CD4-positive, alpha-beta T cell (primary cell): ENCODE results near the gene BGN. TPM values are rescaled to one million over a fixed set of nuclear protein-coding genes. Genes with fewer than 3 reads are reported as not detected.

Source experiments
- ATAC-seq: fragments of 200-7000 bp; cut with Tn5 transposase; one replicate; pipeline ENCODE4 v1.10.0; 2022; ENCODE audit warnings: mild to moderate bottlenecking; ENCODE audit not compliant: poor library complexity
- CTCF ChIA-PET: fragments of 350-600 bp; sonication (Branson Sonifier 250); formaldehyde crosslinking; loops from one replicate; lab custom pipeline; 2021; ENCODE audit warnings: antibody characterized with exemption, inconsistent platforms; lab: Charles Lee
- POLR2A ChIA-PET: fragments of 350-600 bp; sonication (Branson Sonifier 250); formaldehyde crosslinking; loops from one replicate; lab custom pipeline; 2021; ENCODE audit warnings: antibody characterized with exemption, inconsistent platforms; lab: Charles Lee
- DNase-seq, 14 experiments: peaks; one replicate each; pipeline ENCODE4 v3.0.0-alpha.2; 2013 to 2020; ENCODE audit warnings: mixed read lengths in 2 of 14
- H3K27ac ChIP-seq, 2 donors: one replicate each; pipeline versions ENCODE4 v1.5.1 to v1.7.0; 2013; ENCODE audit warnings: low read length in 2 of 2, low read depth in 1 of 2, mild to moderate bottlenecking in 1 of 2
- H3K27me3 ChIP-seq, 2 experiments: 1 replicate in 1 of 2; 2 replicates in 1 of 2; pipeline versions ENCODE4 v1.6.1 to v1.7.0; 2013; ENCODE audit warnings: low read length in 2 of 2, control low read depth in 1 of 2, mild to moderate bottlenecking in 1 of 2, moderate library complexity in 1 of 2; ENCODE audit not compliant: insufficient read depth in 2 of 2, control insufficient read depth in 1 of 2
- H3K36me3 ChIP-seq: one replicate; pipeline ENCODE4 v1.6.1; 2013; ENCODE audit warnings: low read length, control low read depth; ENCODE audit not compliant: insufficient read depth
- H3K4me1 ChIP-seq: one replicate; pipeline ENCODE4 v1.6.1; 2013; ENCODE audit warnings: low read length, control low read depth; ENCODE audit not compliant: insufficient read depth
- H3K4me3 ChIP-seq: one replicate; pipeline ENCODE4 v1.5.1; 2013; ENCODE audit warnings: mild to moderate bottlenecking, low read length, moderate library complexity
- H3K9me3 ChIP-seq, 2 experiments: 1 replicate in 1 of 2; 2 replicates in 1 of 2; pipeline versions ENCODE4 v1.6.1 to v1.7.0; 2013; ENCODE audit warnings: low read length in 2 of 2, mild to moderate bottlenecking in 2 of 2, control low read depth in 1 of 2, moderate library complexity in 1 of 2; ENCODE audit not compliant: control insufficient read depth in 1 of 2, insufficient read depth in 1 of 2
- H3K27ac Mint-ChIP-seq: one replicate; pipeline ENCODE4 v1.8.0; 2020; ENCODE audit warnings: mixed read lengths
- H3K27me3 Mint-ChIP-seq: one replicate; pipeline ENCODE4 v1.8.0; 2021; ENCODE audit warnings: mixed read lengths
- H3K36me3 Mint-ChIP-seq: one replicate; pipeline ENCODE4 v1.8.0; 2021; ENCODE audit warnings: low read depth, mixed read lengths
- H3K4me1 Mint-ChIP-seq: one replicate; pipeline ENCODE4 v1.8.0; 2021; ENCODE audit warnings: low read depth, mixed read lengths
- H3K4me3 Mint-ChIP-seq: one replicate; pipeline ENCODE4 v1.8.0; 2020; ENCODE audit warnings: mild to moderate bottlenecking, mixed read lengths
- H3K9me3 Mint-ChIP-seq: one replicate; pipeline ENCODE4 v1.8.0; 2020; ENCODE audit warnings: mixed read lengths
- CTCF ChIP-seq: fragments of 200-600 bp; IDR thresholded peaks from one replicate; pipeline ENCODE4 v1.8.0; 2022; ENCODE audit warnings: antibody characterized with exemption, mild to moderate bottlenecking
- intact Hi-C, 2 experiments: fragments of 100-400 bp; cut with DNase I in 1 of 2; cut with micrococcal nuclease in 1 of 2; formaldehyde crosslinking; loops; one replicate each; pipeline versions ENCODE4 v1.15.1 to v1.9.0; 2023 to 2025; cut with DNase I, micrococcal nuclease
- total RNA-seq, 174 experiments: library from RNA in 2 of 174; stranded (reverse) in 2 of 174; gene quantifications; one replicate each; pipeline ENCODE4 v1.2.3 and lab custom pipeline; 2021 to 2026

Gene BGN
- total RNA-seq, 2 experiments from 2014 or later = not detected

- Histone ChIP-seq H3K36me3 (no peaks in the 10 kb centered on the region), H3K9me3 (peaks cover 0 to 4% of the 10 kb centered on the region in 2 experiments), H3K4me3 (no peak overlapping the region), H3K27ac (no peak overlapping the region), H3K27me3 (peaks cover 2 to 5% of the 10 kb centered on the region in 2 experiments), H3K4me1 (no peaks in the 10 kb centered on the region)
- no peaks in the 10 kb centered on the region for H3K4me1 Mint-ChIP-seq
- no peak for ATAC-seq
- DNase-seq = no peak
- H3K36me3 Mint-ChIP-seq = no peaks in the 10 kb centered on the region
- H3K27ac Mint-ChIP-seq = no peak overlapping the region
- ChIA-PET CTCF (no interaction called here), POLR2A (no interaction called here)
- intact Hi-C loops = no loop called here
- no peaks in the 10 kb centered on the region for H3K9me3 Mint-ChIP-seq
- no peak overlapping the region for H3K4me3 Mint-ChIP-seq
- no peaks in the 10 kb centered on the region for H3K27me3 Mint-ChIP-seq
- no peak for TF ChIP-seq CTCF
These were observed 1.8 kb downstream of the BGN start for GRCh38 chrX:153496590-153496959.

GRCh38 chrX:153498453-153498852, 3.7 kb downstream of the BGN start:
- CTCF ChIA-PET = no interaction called here
- no peaks in the 10 kb centered on the region for H3K4me1 ChIP-seq

GRCh38 chrX:153499341-153499740, 4.6 kb downstream of the BGN start:
- H3K4me3 ChIP-seq = no peak overlapping the region
- DNase-seq (no peak), ATAC-seq (no peak)
- H3K27ac Mint-ChIP-seq = no peak overlapping the region
- no peaks in the 10 kb centered on the region for H3K27me3 Mint-ChIP-seq
- H3K4me1 ChIP-seq = no peaks in the 10 kb centered on the region
- no peak for TF ChIP-seq CTCF
- no peaks in the 10 kb centered on the region for H3K36me3 ChIP-seq
- H3K4me1 Mint-ChIP-seq = no peaks in the 10 kb centered on the region
- H3K9me3 Mint-ChIP-seq = no peaks in the 10 kb centered on the region
- H3K4me3 Mint-ChIP-seq = no peak overlapping the region
- H3K27ac ChIP-seq = no peak overlapping the region
- ChIA-PET POLR2A (no interaction called here), CTCF (no interaction called here)
- peaks cover 2 to 5% of the 10 kb centered on the region in 2 experiments for H3K27me3 ChIP-seq
- intact Hi-C loops = no loop called here
- H3K36me3 Mint-ChIP-seq = no peaks in the 10 kb centered on the region
- H3K9me3 ChIP-seq = peaks cover 0 to 4% of the 10 kb centered on the region in 2 experiments

More at GRCh38 chrX:153498453-153498852, 3.7 kb downstream of the BGN start:
- H3K4me3 Mint-ChIP-seq = no peak overlapping the region
- H3K9me3 ChIP-seq = peaks cover 0 to 4% of the 10 kb centered on the region in 2 experiments
- H3K36me3 ChIP-seq = no peaks in the 10 kb centered on the region
- H3K27ac Mint-ChIP-seq = no peak overlapping the region
- no peak for TF ChIP-seq CTCF
- H3K27me3 Mint-ChIP-seq = no peaks in the 10 kb centered on the region
- H3K36me3 Mint-ChIP-seq = no peaks in the 10 kb centered on the region
- intact Hi-C loops = no loop called here
- H3K4me3 ChIP-seq = no peak overlapping the region
- DNase-seq = no peak
- H3K27ac ChIP-seq = no peak overlapping the region
- no peaks in the 10 kb centered on the region for H3K4me1 Mint-ChIP-seq
- ATAC-seq = no peak
- H3K9me3 Mint-ChIP-seq = no peaks in the 10 kb centered on the region
- H3K27me3 ChIP-seq = peaks cover 2 to 5% of the 10 kb centered on the region in 2 experiments
- POLR2A ChIA-PET = no interaction called here
